Measurements from ENCODE around the gene ATP1A4.

ATP1A4 gene

DNA sequence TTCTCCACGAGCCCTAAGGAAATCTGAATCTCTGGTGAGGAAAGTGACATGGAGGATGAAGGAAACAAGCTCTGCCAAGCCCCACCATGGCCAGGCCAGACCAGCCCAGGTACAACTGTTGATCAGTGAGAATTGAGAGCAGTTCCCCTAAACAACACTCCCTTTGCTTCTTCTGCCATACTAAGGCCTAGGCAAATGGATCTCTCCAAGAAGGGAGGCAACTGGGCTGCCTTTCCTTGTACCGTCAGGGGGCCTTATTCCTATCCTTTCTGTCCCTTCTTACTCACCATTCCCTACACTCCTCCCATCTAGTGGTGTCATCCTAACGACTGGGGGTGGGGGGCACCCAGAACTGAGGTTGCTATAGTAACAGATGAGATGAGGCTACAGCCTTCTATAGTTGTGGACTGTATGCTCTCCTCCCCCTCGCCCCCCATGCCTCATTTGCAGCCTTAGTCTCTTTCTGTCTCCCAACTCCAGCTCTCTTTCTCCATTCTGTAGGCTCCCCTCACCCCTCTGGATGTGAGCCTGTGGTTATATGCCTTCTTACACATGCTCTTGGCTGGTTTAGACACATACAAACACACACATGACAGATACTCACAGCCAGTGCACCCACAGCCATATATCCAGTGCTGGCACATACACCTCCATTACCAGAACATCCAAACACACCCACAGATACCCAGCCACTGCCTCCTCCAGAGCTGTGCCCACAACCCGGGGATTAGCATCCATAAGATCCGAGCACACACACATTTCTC lies 57.3 kb downstream of the ATP1A4 start:
- no peak for DNase-seq (ENCODE audit: low read depth)
- no peak overlapping the region for H3K4me3 ChIP-seq (ENCODE audit: low read length)
- TF ChIP-seq, protein P1, sequence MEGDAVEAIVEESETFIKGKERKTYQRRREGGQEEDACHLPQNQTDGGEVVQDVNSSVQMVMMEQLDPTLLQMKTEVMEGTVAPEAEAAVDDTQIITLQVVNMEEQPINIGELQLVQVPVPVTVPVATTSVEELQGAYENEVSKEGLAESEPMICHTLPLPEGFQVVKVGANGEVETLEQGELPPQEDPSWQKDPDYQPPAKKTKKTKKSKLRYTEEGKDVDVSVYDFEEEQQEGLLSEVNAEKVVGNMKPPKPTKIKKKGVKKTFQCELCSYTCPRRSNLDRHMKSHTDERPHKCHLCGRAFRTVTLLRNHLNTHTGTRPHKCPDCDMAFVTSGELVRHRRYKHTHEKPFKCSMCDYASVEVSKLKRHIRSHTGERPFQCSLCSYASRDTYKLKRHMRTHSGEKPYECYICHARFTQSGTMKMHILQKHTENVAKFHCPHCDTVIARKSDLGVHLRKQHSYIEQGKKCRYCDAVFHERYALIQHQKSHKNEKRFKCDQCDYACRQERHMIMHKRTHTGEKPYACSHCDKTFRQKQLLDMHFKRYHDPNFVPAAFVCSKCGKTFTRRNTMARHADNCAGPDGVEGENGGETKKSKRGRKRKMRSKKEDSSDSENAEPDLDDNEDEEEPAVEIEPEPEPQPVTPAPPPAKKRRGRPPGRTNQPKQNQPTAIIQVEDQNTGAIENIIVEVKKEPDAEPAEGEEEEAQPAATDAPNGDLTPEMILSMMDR (conservative IDR thresholded peaks at IDR 0.05; ENCODE audit: low read depth, low read length): no peak

DNA sequence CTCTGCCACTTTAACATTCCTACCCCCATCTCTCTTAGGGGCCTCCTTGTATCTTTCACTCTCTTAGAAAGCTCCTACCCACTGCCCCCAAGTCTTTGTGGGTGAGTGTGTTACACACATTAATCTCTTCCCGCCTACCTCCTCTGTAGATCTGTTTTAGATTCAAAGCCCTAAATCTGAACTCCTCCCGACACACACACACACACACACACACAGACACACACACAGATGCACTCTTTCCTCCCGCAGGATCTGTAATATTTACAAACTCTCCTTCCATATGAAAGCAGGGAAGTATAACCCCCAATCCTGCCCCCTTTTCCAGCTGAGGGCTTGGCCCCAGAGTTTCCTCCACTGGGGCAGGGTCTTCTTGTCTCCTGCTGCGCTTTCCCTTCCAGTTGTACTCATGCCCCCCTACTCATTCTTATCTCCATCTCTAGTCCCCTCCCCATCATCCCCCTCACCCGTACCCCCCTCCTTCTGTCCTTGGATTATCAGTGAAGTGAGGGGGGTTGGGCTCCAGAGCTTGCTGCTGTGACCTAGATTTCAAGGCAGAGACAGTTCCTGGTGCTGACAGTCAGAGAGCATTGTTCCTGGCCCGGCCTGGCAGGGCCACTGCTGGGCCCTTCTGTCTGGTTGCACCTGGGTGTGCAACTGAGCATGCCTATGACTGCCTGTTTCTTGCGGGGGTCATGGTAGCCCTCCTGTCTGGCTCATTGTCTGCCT lies 58.1 kb downstream of the ATP1A4 start:
- TF ChIP-seq, protein P1 (conservative IDR thresholded peaks at IDR 0.05; ENCODE audit: low read depth, low read length): no peak
- DNase-seq (ENCODE audit: low read depth): no peak
- no peak overlapping the region for H3K4me3 ChIP-seq (ENCODE audit: low read length)

DNA sequence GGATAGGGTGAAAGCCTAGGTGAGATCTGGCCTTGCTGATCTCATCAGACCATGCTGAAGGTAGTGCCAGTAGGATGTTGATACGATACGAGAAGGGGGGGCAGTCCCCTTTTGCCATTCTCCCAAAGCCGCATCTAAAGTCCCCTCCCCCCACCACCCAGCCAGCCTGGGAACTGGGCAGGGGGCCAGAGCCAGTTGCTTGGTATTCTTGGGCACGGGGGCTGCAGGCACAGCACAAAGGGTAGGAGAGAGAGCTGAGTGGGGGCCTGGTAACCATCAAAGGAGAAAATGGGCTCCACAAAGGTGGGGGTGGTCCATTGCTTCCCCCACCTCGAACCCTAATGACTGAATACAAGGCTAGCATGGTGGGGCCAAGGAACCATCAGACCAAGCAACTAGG lies 59.2 kb downstream of the ATP1A4 start:
- DNase-seq (ENCODE audit: low read depth): no peak
- H3K4me3 ChIP-seq (ENCODE audit: low read length): no peak overlapping the region
- TF ChIP-seq, protein P1 (conservative IDR thresholded peaks at IDR 0.05; ENCODE audit: low read depth, low read length): no peak

DNA sequence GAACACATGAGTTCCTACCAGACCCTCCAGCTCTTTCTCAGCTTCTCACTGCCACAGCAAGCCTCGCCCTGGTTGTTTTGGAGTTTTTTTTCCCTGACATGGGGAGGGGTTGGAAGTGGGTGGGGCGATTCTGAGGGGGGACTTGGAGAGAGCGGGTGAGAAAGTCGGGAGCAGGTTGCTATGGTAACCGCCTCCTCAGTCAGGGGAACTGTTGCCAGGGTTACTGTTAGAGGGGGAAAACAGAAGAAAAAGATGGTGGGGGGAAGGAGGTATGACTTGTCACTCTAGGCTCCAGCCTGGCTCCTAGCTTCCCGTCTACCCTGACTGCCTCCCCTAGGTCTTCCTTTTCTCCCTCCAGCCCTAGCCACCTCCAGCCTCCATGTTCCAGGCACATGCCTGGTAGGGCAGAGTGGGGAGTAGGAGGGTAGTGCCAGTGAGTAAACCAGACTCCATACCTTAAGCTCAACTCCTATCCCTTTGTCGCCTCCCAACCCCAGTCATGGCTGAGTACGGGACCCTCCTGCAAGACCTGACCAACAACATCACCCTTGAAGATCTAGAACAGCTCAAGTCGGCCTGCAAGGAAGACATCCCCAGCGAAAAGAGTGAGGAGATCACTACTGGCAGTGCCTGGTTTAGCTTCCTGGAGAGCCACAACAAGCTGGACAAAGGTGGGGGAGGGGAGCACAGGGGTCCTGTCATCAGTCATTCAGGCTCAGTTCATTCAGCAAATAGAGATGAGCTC lies 59.8 kb downstream of the ATP1A4 start:
- TF ChIP-seq, protein P1 (conservative IDR thresholded peaks at IDR 0.05; ENCODE audit: low read depth, low read length): no peak
- no peak for DNase-seq (ENCODE audit: low read depth)
- no peak overlapping the region for H3K4me3 ChIP-seq (ENCODE audit: low read length)

DNA sequence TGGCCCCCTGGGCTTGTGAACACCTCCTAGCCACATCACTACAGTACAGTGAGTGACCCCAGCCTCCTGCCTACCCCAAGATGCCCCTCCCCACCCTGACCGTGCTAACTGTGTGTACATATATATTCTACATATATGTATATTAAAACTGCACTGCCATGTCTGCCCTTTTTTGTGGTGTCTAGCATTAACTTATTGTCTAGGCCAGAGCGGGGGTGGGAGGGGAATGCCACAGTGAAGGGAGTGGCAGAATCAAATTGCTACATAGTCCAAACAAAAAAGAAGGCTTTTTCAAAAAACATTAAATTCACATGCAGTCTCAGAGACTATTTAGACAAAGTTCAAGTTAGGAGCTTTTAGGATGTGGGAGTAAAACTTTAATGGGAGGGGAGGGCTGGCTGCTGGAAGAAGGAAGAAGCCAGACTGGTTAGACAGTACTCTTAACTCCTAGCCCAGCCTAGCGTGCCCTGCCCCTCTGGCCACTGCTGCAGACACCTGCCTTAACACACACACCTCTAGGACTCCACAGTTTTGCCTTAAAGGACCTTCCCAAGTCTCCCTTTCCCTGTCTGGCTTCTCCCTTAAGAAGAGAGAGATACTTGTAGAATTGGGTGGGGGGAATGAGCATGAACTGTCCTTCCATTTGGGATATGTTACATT lies 63.2 kb downstream of the ATP1A4 start:
- TF ChIP-seq, protein P1 (conservative IDR thresholded peaks at IDR 0.05; ENCODE audit: low read depth, low read length): no peak
- DNase-seq (ENCODE audit: low read depth): no peak
- no peak overlapping the region for H3K4me3 ChIP-seq (ENCODE audit: low read length)

DNA sequence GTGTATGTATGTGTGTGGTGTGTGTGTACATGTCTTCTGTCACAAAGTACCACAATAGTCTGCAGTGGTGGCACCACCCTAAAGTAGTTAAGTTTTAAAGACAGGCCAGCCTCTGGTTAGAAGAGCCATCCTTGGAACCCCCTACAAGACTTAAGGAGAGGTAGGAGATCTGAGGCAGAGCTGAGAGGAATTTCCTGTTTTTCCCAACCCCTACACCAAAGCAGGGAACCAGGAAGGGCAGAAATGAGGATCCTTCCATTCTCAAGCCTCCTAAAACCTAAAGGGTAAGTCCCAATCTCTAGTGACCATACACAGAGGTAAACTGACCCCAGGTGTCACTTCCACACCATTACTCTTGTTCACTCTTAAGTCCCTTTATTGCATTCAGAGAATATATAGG lies 64.9 kb downstream of the ATP1A4 start:
- no peak for DNase-seq (ENCODE audit: low read depth)
- TF ChIP-seq, protein P1 (conservative IDR thresholded peaks at IDR 0.05; ENCODE audit: low read depth, low read length): no peak
- H3K4me3 ChIP-seq (ENCODE audit: low read length): no peak overlapping the region
